ENCODE results near the gene TRIM25.

The TRIM25 gene

DNA sequence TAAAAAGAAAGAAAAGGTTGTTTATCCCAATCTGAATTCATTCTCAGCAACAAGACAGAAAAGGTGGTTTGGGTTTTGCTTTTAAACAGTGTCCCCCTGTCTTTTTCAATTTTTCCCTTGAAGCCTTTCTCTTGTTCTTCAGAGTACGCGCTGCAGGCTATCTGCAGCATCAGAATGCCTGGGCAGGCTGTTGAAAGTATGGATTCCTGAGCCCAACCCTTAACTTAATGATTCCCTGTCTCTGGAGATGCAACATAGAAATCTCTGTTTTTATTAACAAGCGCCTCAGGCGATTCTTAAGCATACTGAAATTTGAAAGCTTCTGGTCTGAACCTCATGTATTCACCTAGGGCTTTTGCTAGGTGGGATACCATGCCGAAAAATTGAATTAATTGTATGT, 47.8 kb downstream of the TRIM25 start:
- no peak for DNase-seq (ENCODE audit: low read depth)

DNA sequence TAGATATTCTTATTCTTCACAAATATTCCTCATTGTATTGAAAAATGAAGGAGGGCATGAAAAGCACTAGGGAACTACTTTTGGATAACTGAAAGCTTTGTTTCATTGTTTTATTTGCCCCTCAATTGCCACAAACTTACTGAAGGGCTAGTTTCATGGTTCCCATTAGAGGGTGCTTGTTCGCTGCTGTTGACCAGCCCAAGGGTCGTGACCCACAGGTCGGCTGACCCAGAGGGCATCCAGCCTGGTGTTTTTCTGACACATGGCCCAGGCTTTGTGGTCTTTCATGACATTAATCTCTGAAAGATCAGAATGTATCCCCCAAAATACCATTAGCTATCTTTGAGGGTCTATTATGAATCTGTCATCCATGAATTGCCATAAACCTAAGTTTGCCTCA, 49.9 kb downstream of the TRIM25 start:
- no peak for DNase-seq (ENCODE audit: low read depth)

DNA sequence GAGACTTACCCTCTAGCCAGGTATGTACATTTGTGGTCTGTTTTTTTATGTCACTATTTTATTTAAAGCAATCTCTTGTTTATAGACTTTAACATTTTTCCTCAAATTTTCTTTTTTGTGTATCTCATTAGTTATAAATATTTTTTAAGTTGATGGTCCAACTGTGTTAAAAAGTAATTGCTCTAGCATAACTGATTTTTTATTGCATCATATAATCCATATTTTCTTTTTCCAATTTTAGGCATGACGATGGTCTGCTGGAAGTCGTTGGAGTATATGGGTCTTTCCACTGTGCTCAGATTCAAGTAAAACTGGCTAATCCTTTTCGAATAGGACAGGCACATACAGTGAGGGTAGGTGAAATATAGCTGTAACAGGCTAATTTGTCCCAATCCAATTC, 52.0 kb downstream of the TRIM25 start:
- DNase-seq (ENCODE audit: low read depth): no peak

DNA sequence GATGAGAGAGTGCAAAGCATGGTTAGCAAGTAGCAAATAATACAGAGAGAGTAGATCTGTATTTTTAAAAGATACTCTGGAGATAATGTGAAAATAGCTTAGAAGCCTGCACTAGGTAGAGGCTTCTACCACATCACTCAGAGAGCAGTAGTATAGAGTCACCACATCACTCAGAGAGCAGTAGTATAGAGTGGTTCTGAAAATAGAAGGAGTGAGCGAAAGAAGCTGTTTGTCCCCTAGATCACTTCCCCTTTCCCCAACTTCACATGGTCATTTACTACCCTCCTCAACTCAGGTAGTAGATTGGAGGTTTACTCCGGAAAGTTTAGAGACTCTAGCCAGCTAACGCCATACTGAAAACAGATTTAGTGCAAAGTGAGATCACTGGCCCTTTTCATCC, 62.8 kb downstream of the TRIM25 start:
- no peak for DNase-seq (ENCODE audit: low read depth)

DNA sequence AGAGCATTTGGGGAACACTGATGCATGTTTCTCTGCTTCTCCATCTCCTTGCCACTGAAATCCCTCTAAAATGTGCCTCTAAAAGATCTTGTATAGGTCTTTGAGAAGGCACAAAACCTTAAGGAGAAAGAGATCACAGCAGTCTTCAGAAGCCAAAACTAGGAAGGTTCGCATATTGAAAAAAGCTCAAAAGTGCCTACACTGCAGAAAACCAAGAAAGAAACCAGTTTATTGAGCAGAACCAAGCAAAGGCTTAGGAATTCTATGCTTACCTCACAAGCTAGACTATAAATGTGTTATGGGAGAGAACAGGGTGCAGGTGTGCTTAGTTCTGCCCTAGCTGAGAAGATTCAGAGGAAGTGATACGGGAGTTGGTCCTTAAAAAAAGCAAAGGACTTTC, 63.3 kb downstream of the TRIM25 start:
- no peak for DNase-seq (ENCODE audit: low read depth)

DNA sequence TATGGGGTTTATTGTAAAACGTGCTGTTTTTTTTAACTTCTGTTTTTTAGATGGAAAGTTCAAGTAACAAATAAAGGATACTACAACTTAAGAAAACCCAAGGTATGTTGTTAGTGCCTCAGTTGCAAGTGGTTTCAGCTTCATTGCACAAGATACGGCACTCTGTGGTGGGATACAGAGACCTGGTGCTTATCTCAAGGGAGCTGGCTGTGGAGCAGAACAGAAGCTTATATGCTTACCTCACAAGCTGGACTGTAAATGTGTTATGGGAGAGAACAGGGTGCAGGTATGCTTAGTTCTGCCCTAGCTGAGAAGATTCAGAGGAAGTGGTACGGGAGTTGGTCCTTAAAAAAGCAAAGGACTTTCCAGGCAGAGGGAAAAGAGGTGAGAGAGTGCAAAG, 64.7 kb downstream of the TRIM25 start:
- DNase-seq (ENCODE audit: low read depth): no peak

DNA sequence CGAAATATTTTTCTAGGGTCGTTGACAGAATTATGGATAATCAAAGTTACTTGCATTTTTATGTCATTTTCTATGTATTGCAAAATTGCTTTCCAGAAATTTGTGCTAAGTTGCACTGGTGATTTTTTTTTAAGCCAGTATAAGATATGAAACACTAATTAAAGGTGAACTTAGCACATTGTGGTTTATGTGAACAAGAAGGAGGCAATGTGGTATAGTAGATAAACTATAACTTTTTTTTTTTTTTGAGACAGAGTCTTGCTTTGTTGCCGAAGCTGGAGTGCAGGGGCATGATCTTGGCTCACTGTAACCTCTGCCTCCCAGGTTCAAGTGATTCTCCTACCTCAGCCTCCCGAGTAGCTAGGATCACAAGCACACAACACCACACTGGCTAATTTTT, 66.7 kb downstream of the TRIM25 start:
- DNase-seq (ENCODE audit: low read depth): no peak

DNA sequence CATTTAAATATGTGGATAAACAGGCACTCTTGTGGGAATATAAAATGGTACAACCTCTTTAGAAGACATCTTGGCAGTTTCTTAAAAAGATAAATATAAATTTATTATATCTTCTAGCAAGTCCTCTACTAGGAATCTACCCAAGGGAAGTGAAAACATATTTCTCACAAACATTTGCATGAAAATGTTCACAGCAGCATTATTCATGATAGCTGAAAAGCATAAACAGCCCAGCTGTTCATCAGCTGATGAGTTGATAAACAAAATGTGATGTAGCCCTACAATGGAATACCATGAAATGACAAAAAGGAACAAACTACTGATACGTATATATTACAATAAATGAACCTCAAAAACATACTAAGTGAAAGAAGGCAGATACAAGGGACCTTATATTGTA, 67.9 kb downstream of the TRIM25 start:
- no peak for DNase-seq (ENCODE audit: low read depth)

DNA sequence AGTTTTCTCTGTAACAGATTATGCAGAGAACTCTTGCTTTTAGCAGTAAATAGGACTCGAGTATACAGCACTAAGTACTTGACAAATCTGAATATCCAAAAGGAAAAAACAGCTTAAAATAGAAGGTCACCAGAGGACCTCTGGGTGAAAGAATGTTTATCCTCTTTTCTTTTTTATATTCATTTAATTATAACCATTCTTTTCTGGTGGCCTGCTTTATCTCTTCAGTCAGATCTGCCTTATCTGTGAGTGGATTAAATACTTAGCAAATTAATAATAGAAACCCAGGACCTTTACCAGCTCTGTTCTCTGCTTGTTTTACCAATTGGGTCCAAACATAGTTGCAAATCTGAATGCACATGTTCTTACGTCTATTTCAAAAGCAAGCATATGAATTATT, 71.3 kb downstream of the TRIM25 start:
- no peak for DNase-seq (ENCODE audit: low read depth)

DNA sequence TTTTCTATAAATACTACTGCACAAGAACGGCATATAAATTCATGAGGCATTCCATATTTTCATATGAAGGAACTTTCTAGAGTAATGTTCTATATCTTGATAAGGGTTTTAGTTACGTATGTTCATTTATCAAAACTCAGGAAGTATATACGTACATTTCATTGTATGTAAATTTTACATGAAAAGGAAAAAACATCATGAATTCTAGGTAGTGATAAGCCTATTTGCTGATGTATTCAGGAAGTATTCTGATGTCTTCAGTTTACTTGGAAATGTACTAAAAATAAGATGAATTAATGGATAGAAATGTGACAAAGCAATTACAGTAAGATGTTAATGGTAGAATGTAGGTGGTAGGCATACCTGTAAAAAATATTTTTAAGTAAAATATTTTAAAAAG, 75.2 kb downstream of the TRIM25 start:
- no peak for DNase-seq (ENCODE audit: low read depth)
